H9 (cell line): ENCODE results near the gene OSBPL10. TPM values are rescaled to one million over a fixed set of nuclear protein-coding genes. Genes with fewer than 3 reads are reported as not detected.
A peak's percentile ranks its signal among the peaks of the same experiment; 100 is the strongest.

Experiments used
- DNase-seq: peaks from one replicate; pipeline ENCODE4 v3.0.0-alpha.2; 2017
- H2AFZ ChIP-seq: one replicate; pipeline ENCODE4 v1.6.1; 2013; ENCODE audit warnings: mild to moderate bottlenecking, low read length, control low read depth, moderate library complexity
- H2AK5ac ChIP-seq: 2 replicates; pipeline ENCODE4 v1.6.1; 2013; ENCODE audit warnings: low read length, control low read depth, mixed read lengths; ENCODE audit not compliant: insufficient read length
- H2BK120ac ChIP-seq: one replicate; pipeline ENCODE4 v1.6.1; 2013; ENCODE audit warnings: low read depth, mild to moderate bottlenecking, low read length, control low read depth, inconsistent platforms; ENCODE audit not compliant: poor library complexity, severe bottlenecking
- H2BK12ac ChIP-seq: 2 replicates; pipeline ENCODE4 v1.6.1; 2013; ENCODE audit warnings: low read length, control low read depth, mixed read lengths, low read depth; ENCODE audit not compliant: insufficient read length
- H2BK15ac ChIP-seq: 2 replicates; pipeline ENCODE4 v1.6.1; 2013; ENCODE audit warnings: low read depth, low read length, control low read depth
- H2BK20ac ChIP-seq: one replicate; pipeline ENCODE4 v1.6.1; 2013; ENCODE audit warnings: low read depth, mild to moderate bottlenecking, low read length, control low read depth, inconsistent platforms; ENCODE audit not compliant: poor library complexity, severe bottlenecking
- H2BK5ac ChIP-seq: 2 replicates; pipeline ENCODE4 v1.6.1; 2013; ENCODE audit warnings: low read length, control low read depth, mixed read lengths; ENCODE audit not compliant: insufficient read length
- H3K14ac ChIP-seq: 2 replicates; pipeline ENCODE4 v1.6.1; 2013; ENCODE audit warnings: low read length, control low read depth; ENCODE audit not compliant: insufficient read depth
- H3K18ac ChIP-seq: 2 replicates; pipeline ENCODE4 v1.6.1; 2013; ENCODE audit warnings: low read depth, mild to moderate bottlenecking, mixed read lengths, low read length, control low read depth; ENCODE audit not compliant: insufficient read length
- H3K23ac ChIP-seq: 2 replicates; pipeline ENCODE4 v1.6.1; 2013; ENCODE audit warnings: low read length, control low read depth, mixed read lengths, low read depth; ENCODE audit not compliant: insufficient read length
- H3K23me2 ChIP-seq: 2 replicates; pipeline ENCODE4 v1.6.1; 2013; ENCODE audit warnings: low read depth, mild to moderate bottlenecking, mixed read lengths, low read length, control low read depth; ENCODE audit not compliant: insufficient read length, poor library complexity, severe bottlenecking
- H3K27ac ChIP-seq: 2 replicates; pipeline ENCODE4 v1.5.1; 2013; ENCODE audit warnings: low read length, control low read depth, mixed read lengths, low read depth; ENCODE audit not compliant: insufficient read length
- H3K27me3 ChIP-seq: 2 replicates; pipeline ENCODE4 v1.6.1; 2013; ENCODE audit warnings: low read length, control low read depth, inconsistent platforms; ENCODE audit not compliant: insufficient read depth
- H3K4ac ChIP-seq: 2 replicates; pipeline ENCODE4 v1.6.1; 2013; ENCODE audit warnings: low read depth, mild to moderate bottlenecking, control low read depth, inconsistent platforms, low read length, moderate library complexity
- H3K4me1 ChIP-seq: 2 replicates; pipeline ENCODE4 v1.6.1; 2013; ENCODE audit warnings: low read length, control low read depth, inconsistent platforms; ENCODE audit not compliant: insufficient read depth
- H3K4me2 ChIP-seq: 2 replicates; pipeline ENCODE4 v1.6.1; 2013; ENCODE audit warnings: low read length, control low read depth, mixed read lengths; ENCODE audit not compliant: insufficient read length, insufficient read depth
- H3K56ac ChIP-seq: 2 replicates; pipeline ENCODE4 v1.6.1; 2013; ENCODE audit warnings: low read depth, mild to moderate bottlenecking, mixed read lengths, low read length, control low read depth; ENCODE audit not compliant: insufficient read length
- H3K79me1 ChIP-seq: 2 replicates; pipeline ENCODE4 v1.6.1; 2013; ENCODE audit warnings: low read depth, mild to moderate bottlenecking, moderate library complexity, low read length, control low read depth, inconsistent platforms; ENCODE audit not compliant: insufficient read depth, poor library complexity, severe bottlenecking
- H3K79me2 ChIP-seq: 2 replicates; pipeline ENCODE4 v1.6.1; 2013; ENCODE audit warnings: low read length, control low read depth, inconsistent platforms; ENCODE audit not compliant: insufficient read depth
- H3K9ac ChIP-seq: 2 replicates; pipeline ENCODE4 v1.6.1; 2013; ENCODE audit warnings: low read length, control low read depth, mixed read lengths; ENCODE audit not compliant: insufficient read length; ENCODE audit errors: extremely low read depth
- H3K9me3 ChIP-seq: one replicate; pipeline ENCODE4 v1.6.1; 2013; ENCODE audit warnings: low read depth, low read length, inconsistent platforms; ENCODE audit not compliant: control insufficient read depth
- H3T11ph ChIP-seq: one replicate; pipeline ENCODE4 v1.6.1; 2013; ENCODE audit warnings: mild to moderate bottlenecking, low read length, control low read depth, inconsistent platforms
- H4K20me1 ChIP-seq: one replicate; pipeline ENCODE4 v1.6.1; 2013; ENCODE audit not compliant: control insufficient read depth, insufficient read length, insufficient read depth
- H4K5ac ChIP-seq: 2 replicates; pipeline ENCODE4 v1.6.1; 2013; ENCODE audit warnings: low read depth, mild to moderate bottlenecking, mixed read lengths, low read length, control low read depth; ENCODE audit not compliant: insufficient read length
- H4K8ac ChIP-seq: replicated peaks from 2 replicates; pipeline ENCODE4 v1.6.1; 2013; ENCODE audit warnings: low read length, control low read depth, mixed read lengths, low read depth; ENCODE audit not compliant: insufficient read length
- H4K91ac ChIP-seq: 2 replicates; pipeline ENCODE4 v1.6.1; 2013; ENCODE audit warnings: low read depth, mild to moderate bottlenecking, moderate library complexity, mixed read lengths, low read length, control low read depth; ENCODE audit not compliant: insufficient read length
- H3K27ac Mint-ChIP-seq, 3 experiments: 2 replicates in 2 of 3; 3 replicates in 1 of 3; pipeline ENCODE4 v1.8.0; 2020 to 2021; ENCODE audit warnings: mixed read lengths in 3 of 3, mild to moderate bottlenecking in 1 of 3, moderate library complexity in 1 of 3
- H3K27me3 Mint-ChIP-seq: 2 replicates; pipeline ENCODE4 v1.8.0; 2021; ENCODE audit warnings: low read depth, mild to moderate bottlenecking, moderate library complexity, mixed read lengths
- H3K36me3 Mint-ChIP-seq, 3 experiments: 2 replicates in 2 of 3; 3 replicates in 1 of 3; pipeline ENCODE4 v1.8.0; 2020 to 2021; ENCODE audit warnings: low read depth in 3 of 3, mixed read lengths in 3 of 3; ENCODE audit not compliant: insufficient read depth in 1 of 3
- H3K4me1 Mint-ChIP-seq, 2 experiments: 2 replicates each; pipeline ENCODE4 v1.8.0; 2020; ENCODE audit warnings: mixed read lengths in 2 of 2
- H3K4me3 Mint-ChIP-seq, 2 experiments: 2 replicates in 1 of 2; 3 replicates in 1 of 2; pipeline ENCODE4 v1.8.0; 2020 to 2021; ENCODE audit warnings: mild to moderate bottlenecking in 2 of 2, mixed read lengths in 2 of 2, moderate library complexity in 1 of 2
- H3K9me3 Mint-ChIP-seq, 2 experiments: 2 replicates in 1 of 2; 3 replicates in 1 of 2; pipeline ENCODE4 v1.8.0; 2020; ENCODE audit warnings: mild to moderate bottlenecking in 2 of 2, mixed read lengths in 2 of 2, moderate library complexity in 1 of 2
- CTCF ChIP-seq: fragments of 200-600 bp; sonication (generic); conservative IDR thresholded peaks from 3 replicates; pipeline ENCODE4 v1.8.0; 2021; ENCODE audit warnings: antibody characterized with exemption, mild to moderate bottlenecking
- WGBS: extraction: QIAGEN DNeasy Blood & Tissue Kit; methylation state at CpG from one replicate; pipeline ENCODE4 v1.1.7; 2013; ENCODE audit warnings: missing lambda C conversion rate, low lambda C conversion rate, mixed read lengths; ENCODE audit not compliant: insufficient read length; ENCODE audit errors: extremely low coverage; 5-methylcytosine and 5-hydroxymethylcytosine counted together
- total RNA-seq: library from RNA; stranded (reverse); gene quantifications from 2 replicates; pipeline ENCODE4 v1.2.1, GENCODE V29; 2021

Gene OSBPL10
- total RNA-seq, 1 experiment from 2014 or later: 42.7 TPM

DNA sequence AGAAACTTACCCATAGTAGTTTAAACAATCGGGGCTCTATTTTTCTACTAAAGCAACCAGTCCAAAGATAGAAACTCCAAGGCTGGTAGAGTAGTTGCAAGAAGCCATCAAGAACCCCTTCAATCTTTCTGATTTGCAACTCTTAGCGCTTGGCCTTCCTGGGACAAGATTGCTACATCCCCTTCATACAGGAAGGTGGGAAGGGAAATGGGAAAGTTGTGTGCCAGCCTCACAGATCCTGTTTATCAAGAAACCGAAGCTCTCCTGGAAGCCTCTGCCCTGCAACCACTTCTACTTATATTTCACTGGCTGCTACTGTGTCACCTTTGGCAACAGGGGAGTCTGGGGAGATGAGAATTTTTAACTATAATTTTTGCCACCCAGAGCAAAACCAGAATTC, 46.2 kb downstream of the OSBPL10 start:
- Histone ChIP-seq H3K4ac (no peak overlapping the region), H3K79me1 (peaks cover 4% of the 10 kb centered on the region), H3K27me3 (no peaks in the 10 kb centered on the region), H3K9me3 (no peaks in the 10 kb centered on the region), H3K79me2 (peaks cover 27% of the 10 kb centered on the region; the same call in 1 of the 2 replicates), H3K23ac (no peak overlapping the region), H4K5ac (no peak overlapping the region), H2BK20ac (no peak overlapping the region), H2BK15ac (no peak overlapping the region), H3K23me2 (no peaks in the 10 kb centered on the region), H3K4me2 (no peak overlapping the region), H2BK5ac (no peak overlapping the region), H2AFZ (no peak overlapping the region), H3K27ac (peak overlapping the region; percentile 39), H3K4me1 (peaks cover 7% of the 10 kb centered on the region; the same call in 1 of the 2 replicates), H2BK12ac (no peak overlapping the region), H3K14ac (no peak overlapping the region), H4K20me1 (no peaks in the 10 kb centered on the region), H3K9ac (no peak overlapping the region), H2AK5ac (no peak overlapping the region), H4K91ac (no peak overlapping the region), H3K18ac (no peak overlapping the region), H3K56ac (no peak overlapping the region), H4K8ac (no peak overlapping the region), H2BK120ac (no peak overlapping the region), H3T11ph (no peak overlapping the region)
- Mint-ChIP-seq H3K36me3 (peaks cover 0 to 8% (median 2%) of the 10 kb centered on the region in 3 experiments; a peak in 2 of 7 replicates), H3K27ac (peak overlapping the region; percentile 66 to 90 (median 75); a peak in 5 of 7 replicates), H3K4me3 (no peak overlapping the region), H3K27me3 (no peaks in the 10 kb centered on the region), H3K4me1 (peaks cover 32 to 35% of the 10 kb centered on the region in 2 experiments), H3K9me3 (no peaks in the 10 kb centered on the region)
- no CpG with 5 or more reads among the region's 3 CpGs for WGBS
- no peak for TF ChIP-seq CTCF
- no peak for DNase-seq
